Fibroblast of villous mesenchyme (primary cell): ENCODE measurements around the gene SGCG. TPM values are rescaled to one million over a fixed set of nuclear protein-coding genes. Genes with fewer than 3 reads are reported as not detected.
A peak's percentile ranks its signal among the peaks of the same experiment; 100 is the strongest.

ENCODE experiments used
- DNase-seq: peaks from one replicate; pipeline ENCODE4 v3.0.0-alpha.2; 2010; ENCODE audit warnings: low read depth
- H3K4me3 ChIP-seq: 2 replicates; pipeline ENCODE4 v1.5.1; 2011; ENCODE audit warnings: low read depth, mild to moderate bottlenecking, low read length
- CTCF ChIP-seq: IDR thresholded peaks from 2 replicates; pipeline ENCODE4 v1.5.1; 2012; ENCODE audit warnings: low read depth, mild to moderate bottlenecking, low read length; ENCODE audit not compliant: insufficient read depth
- total RNA-seq: library from RNA; depleted of rRNA; stranded (reverse); fragments of >200 nt; gene quantifications from 2 replicates; pipeline ENCODE4 v1.2.3, GENCODE V29; 2012

The SGCG gene
- total RNA-seq, 1 donor = not detected

GRCh38 chr13:23254506-23254905 lies 73.7 kb downstream of the SGCG start:
- no peak overlapping the region for H3K4me3 ChIP-seq
- no peak for DNase-seq
- no peak for TF ChIP-seq CTCF

GRCh38 chr13:23267571-23267970 lies 86.8 kb downstream of the SGCG start:
- no peak for DNase-seq
- no peak overlapping the region for H3K4me3 ChIP-seq
- no peak for TF ChIP-seq CTCF

- no peak for DNase-seq
- H3K4me3 ChIP-seq = no peak overlapping the region
- no peak for TF ChIP-seq CTCF
Measured at GRCh38 chr13:23268441-23268840, 87.7 kb downstream of the SGCG start.

GRCh38 chr13:23271331-23271730 lies 90.6 kb downstream of the SGCG start:
- no peak overlapping the region for H3K4me3 ChIP-seq
- no peak for DNase-seq
- no peak for TF ChIP-seq CTCF

GRCh38 chr13:23273498-23273897 lies 92.7 kb downstream of the SGCG start:
- no peak for TF ChIP-seq CTCF
- DNase-seq = no peak
- H3K4me3 ChIP-seq = no peak overlapping the region

GRCh38 chr13:23279321-23279720 lies 98.5 kb downstream of the SGCG start:
- no peak for TF ChIP-seq CTCF
- DNase-seq = peak; percentile 42
- no peak overlapping the region for H3K4me3 ChIP-seq

- no peak for DNase-seq
- no peak for TF ChIP-seq CTCF
- H3K4me3 ChIP-seq = no peak overlapping the region
Measured at GRCh38 chr13:23288564-23288963, 107.8 kb downstream of the SGCG start.
